Stimulated activated CD4-positive, alpha-beta T cell treated with anti-CD3 and anti-CD28 coated beads, Interleukin-15, amount 100 ng/mL, for 24 hours (primary cell): Measurements from ENCODE around the gene MINDY4.
A peak's percentile ranks its signal among the peaks of the same experiment; 100 is the strongest.

Experiments
- DNase-seq: peaks from one replicate; pipeline ENCODE4 v3.0.0-alpha.2; 2020

Gene MINDY4

DNA sequence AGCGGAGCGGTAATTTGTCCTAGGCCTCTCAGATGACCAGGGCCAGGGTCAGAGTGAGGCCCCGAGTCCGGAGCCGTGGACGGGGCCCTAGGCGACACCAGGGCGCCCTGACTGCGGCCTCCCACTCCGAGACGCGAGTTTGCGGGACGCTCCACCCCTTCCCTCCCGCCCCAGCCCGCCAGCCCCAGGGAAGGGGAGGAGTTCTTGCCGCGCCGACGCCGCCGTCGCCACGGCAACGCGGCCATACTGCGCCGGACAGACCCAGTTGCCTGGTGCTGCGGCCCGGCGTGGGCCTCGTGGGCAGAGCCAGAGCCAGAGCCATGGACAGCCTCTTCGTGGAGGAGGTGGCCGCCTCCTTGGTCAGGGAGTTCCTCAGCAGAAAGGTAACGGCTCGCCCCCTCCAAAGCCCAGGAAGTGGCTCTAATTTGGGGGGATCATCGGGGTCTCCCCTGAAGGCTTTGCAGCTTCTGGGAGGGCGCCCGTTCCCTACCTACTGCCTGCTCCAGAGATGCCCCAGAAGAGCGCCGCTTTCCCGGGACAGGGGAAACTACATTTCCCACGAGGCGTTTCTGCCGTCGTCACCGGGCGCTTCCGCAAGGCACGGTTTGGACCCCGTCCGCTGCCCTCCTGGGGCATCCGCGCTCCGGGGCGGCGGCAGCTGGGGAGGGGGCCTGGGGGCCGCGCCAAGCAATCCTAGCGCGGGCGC, at the start of gene MINDY4:
TSS of gene MINDY4 (plus strand) at position 244 of the 706 bp plus-strand sequence. CDS start at position 321, 77 bp downstream.
- peak; percentile 84 for DNase-seq

DNA sequence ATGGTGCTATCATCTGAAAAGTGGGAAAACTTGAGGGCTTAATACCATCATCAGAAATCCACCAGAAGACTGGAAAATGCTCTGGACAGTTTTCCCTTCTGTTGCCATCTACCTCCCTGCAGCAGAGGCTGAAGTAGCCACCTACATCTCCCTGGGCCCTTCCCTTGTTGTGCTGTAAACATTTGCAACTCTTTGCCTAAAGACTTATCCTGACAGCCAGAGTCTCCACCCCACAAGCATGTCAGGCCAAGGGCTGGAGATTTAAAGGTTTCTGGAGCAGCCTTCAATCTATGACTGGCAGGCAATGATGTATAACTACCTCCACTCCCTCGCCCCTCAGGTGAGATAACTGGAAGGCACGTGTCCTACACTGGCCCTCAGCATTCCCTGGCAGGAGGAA, 49.0 kb upstream of the MINDY4 start:
- no peak for DNase-seq

GRCh38 chr7:30722671-30723070, 48.5 kb upstream of the MINDY4 start:
- DNase-seq, result no peak

GRCh38 chr7:30723776-30724175, 47.4 kb upstream of the MINDY4 start:
- no peak for DNase-seq

GRCh38 chr7:30726296-30727006, 44.8 kb upstream of the MINDY4 start:
- DNase-seq, result peak; percentile 22

DNA sequence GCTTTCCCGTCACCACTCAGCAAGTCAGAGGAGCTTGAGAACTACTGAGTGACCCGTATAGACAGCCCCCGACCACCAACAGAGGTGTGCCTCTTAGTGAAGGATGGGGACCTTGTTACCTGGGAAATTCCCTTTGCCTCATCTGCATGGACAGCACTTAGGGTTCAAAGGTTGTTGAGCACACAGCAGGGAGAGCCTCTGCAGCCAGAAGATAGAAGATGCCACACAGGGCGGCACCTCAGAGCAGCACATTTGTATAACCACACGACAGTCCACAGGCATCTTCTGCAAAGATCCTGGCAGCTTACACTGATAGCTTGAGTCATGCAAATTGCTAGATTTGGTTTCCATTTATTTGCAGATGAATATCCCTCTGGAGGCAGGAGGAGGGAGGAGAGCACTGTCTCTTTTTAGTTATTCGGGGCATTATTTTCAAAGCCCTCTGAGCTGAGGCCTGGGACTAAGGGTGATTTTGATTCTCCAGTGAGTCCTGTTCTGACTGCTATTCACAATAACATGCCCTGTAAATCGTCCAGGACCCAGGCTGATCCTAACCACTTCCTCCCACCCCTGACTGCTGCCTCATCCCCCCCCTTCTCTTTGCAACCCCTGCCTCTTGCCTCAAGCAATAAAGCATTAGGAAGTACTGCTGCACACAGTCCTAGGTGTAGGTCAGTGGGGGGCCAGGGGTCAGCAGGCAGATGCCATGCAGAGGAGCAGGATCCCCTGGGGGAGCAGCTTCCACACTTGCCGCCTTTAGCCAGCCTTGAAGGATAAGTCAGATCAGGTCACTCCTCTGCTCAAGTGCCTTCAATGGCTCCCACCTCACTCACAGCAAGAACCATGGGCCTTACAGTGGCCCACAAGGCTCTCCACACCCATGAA, 43.9 kb upstream of the MINDY4 start:
- peak; percentile 35 for DNase-seq

DNA sequence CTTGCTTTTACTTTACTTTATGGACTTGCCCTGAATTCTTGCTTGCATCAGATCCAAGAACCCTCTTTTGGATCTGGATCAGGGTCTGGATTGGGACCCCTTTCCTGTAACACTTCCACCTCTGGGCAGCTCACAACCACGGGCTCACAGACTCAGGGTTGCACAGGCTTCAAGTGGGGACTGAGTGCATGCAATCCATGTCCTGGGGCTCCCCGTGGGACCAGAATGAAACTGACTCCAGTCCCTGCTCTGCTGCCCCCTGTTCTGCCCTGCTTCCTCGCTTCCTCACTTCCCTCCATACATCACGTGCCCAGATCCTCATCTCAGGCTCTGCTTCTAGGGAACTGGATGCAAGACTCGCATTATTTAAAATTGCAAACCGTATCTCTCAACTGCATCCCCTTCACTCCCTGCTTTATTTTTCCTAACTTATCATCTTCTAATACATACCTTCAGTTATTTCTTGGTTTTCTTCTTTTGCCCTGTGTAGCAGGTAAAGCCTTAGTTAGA, 42.6 kb upstream of the MINDY4 start:
- DNase-seq, result no peak

DNA sequence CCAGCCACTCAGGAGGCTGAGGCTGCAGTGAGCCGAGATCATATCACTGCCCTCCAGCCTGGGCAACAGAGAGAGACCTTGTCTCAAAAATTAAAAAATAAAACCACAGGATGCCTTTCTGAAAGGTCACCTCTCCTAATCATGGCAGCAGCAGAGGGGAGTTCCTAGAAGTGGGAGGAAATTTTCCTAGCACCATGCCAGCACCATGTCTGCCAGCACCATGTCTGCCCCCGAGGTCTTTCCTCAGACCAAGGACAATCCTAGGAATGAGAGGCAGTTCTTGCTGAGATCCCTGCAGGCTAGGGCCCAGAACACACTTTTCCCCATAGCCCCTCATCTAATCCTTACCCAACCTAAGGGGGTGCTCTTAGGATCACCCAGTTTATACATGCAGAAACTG, 41.6 kb upstream of the MINDY4 start:
- no peak for DNase-seq

DNA sequence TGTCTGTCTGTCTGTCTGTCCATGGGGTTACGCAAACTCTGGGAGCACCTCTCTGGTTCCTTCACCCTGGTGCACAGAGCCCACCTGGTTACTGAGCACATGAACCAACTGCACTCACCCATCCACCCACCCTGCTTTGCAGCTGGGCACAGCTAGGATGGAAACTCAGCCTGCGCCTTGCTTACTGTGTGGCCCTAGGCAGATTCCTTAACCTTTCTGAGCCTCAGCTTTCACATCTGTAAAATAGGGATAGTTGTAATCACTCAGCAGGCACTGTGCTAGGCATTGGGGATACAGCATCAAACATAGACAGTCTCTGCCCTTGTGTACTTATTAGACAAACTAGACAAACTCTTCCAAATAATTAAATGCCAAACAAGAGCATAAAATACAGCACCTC, 41.1 kb upstream of the MINDY4 start:
- DNase-seq, result no peak

DNA sequence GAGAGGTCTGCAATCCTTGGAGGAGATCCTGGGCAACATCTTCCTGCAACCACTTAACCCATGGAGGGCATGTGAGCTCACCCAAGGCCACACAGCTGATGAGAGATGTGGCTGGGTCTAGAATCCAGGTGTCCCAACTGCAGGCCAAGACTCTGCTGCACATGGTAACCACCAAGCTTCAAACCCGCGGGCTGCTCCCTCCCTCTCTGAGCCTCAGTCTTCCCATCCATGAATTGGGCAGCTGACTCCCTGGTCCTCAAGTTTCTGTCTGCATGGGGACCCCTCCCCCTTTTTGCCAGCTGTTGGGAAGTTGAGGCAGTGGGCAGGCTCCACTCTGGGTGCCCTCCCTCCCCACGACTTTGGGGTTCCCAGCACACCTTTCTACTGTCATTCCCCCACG, 40.2 kb upstream of the MINDY4 start:
- no peak for DNase-seq

DNA sequence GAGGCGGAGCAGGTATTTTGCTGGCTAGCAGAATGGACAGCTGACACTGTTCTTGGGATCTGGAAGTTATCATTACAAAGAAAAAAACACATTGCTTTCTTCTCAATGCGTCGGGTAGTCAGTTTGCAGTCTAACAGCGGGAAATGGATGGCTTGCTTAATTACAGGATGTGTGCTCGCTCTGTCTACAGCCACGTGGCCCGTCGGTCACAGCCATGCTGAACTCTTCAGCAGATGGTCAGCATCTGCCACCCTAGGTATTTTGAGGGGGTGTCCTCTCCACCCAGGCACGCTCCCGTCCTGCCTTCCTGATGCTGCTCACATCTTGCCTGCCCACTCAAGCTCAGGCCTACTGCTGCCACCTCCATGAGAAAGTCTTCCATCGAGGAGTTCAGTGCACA, 39.6 kb upstream of the MINDY4 start:
- DNase-seq, result no peak

DNA sequence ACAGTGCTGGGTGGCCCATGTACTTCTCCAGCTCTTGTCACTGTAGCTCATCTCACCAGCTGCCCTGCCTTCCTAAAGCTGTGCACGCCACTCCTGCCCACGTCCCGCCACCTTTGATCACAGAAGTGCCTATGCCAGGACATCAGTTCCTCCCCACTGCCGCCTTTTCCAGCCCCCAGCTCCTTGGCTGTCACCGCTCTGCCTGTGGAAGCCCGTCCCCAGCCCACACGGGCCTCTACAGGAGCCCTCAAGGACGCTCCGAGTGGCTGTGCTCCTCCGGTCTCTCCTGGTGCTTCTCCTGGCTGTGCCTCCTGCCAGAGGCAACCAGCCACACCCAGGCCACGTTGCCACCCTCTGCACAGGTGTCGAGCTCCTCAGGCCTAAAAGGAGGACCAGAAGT, 38.6 kb upstream of the MINDY4 start:
- DNase-seq, result no peak

DNA sequence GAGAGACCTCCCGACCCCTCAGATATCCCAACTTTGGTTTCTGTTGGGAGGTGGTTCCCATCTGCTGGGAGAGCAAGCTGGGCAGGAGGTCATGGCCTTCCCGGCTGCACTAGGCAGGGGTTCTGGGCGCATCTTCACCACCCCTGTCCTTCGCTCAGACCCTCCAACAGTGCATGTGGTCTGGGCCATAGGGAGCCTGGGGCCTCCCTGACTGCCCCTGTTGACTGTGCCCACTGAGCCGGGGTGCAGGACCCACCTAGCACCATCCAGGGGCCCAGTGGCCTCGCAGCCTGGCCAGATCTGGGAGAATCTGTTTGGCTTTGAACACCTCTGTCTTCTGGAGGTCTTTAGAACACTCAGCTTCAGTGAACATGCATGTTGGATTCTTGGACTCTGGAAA, 38.0 kb upstream of the MINDY4 start:
- no peak for DNase-seq

GRCh38 chr7:30733691-30734090, 37.5 kb upstream of the MINDY4 start:
- no peak for DNase-seq

DNA sequence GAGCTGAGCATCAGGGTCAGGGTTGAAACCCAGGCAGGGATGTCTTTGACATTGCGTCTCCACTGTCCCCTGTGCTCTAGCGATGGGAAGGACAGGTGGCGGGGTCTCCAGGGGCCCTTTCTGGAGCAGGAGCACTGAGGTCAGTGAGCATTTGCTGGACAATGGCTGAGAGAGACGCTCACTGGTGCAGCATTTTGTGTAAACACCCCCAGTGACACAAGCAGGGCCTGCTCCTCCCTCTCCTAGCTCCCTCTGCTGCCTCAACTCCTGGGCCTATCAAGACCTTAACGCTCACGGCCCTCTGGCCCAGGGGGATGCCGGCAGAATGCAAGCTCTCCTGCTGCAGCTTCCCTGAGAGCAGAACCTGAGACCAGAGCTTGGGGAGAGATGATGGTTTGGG, 36.7 kb upstream of the MINDY4 start:
- no peak for DNase-seq

DNA sequence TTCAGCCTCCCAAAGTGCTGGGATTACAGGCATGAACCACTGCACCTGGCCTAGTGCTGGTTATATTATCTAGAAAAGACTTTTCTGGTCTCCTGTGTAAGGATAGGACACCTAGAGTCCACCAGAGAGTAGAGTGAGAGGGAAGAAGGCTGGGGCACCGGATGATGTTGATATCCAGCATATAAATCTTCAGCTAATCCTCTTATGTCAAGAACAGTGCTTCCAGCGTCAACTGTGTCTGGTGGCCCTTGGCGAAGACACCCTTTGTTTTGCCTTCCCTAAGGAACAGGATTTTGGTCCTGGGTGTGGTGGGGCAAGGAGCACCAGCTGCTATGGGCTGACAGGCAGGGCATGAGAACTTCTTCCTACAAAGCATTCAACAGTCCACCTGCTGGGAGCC, 35.6 kb upstream of the MINDY4 start:
- no peak for DNase-seq

- no peak for DNase-seq
Observed at GRCh38 chr7:30736291-30736690, 34.9 kb upstream of the MINDY4 start.

- DNase-seq, result peak; percentile 22
Observed at GRCh38 chr7:30738026-30738915, 32.9 kb upstream of the MINDY4 start.

DNA sequence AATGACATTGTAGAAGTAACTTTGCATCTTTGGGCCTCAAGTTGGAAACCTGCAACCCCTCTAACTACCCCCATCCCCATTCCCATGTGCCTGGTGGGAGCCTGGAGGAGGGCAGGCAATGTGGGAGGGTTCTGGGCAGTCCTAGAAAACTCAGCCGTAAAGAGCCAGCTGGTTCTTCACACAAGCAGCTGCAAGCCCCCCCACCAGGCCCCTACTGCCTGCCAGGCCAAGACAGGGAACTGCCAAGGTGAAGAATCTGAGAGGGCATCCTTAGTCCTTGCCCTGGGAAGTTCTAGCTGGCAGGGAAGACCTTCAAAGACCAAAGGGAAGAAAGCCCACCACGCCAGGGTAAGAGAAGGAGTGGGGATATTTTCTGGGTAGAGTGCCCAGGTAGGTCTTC, 31.5 kb upstream of the MINDY4 start:
- no peak for DNase-seq

DNA sequence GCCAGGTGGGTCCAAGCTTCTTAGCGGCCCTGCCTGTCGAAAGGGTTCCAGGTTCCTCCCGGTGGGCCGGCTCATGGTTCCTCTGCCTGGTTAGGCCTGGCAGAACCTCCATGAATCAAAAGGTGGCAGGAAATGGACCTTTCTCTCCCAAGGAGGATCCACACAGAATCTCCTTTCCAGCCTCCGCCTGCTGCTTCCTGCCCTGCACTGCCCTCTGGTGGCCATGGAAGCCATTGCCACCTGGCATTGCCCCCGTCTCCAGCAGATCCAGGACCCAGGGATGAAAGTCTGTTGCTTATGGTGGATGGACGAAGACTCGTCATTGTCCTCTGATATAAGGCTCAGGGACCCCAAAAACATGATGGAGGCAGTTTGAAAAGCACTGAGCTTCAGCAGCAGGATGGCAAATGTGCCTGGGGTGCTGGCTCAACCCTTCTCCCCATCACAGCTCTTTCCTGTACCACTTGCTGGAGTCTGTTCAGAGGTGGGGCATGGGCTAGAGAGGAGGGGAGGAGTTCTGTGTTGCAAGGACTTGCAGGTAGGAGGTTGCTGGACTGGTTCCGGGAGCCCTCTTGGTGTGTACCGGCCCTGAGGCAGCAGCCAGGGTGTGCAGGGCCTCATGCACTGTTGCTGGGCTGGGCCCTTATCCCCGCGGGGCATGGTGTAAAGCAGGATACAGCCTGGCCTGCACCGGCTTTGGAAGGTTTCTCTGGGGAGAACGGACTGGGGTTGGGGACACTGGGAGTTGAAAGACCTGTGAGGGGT, 30.6 kb upstream of the MINDY4 start:
- DNase-seq, result peak; percentile 82

GRCh38 chr7:30741289-30741688, 29.9 kb upstream of the MINDY4 start:
- DNase-seq, result no peak
